ENCODE results near the gene MYBPH.

The MYBPH gene

DNA sequence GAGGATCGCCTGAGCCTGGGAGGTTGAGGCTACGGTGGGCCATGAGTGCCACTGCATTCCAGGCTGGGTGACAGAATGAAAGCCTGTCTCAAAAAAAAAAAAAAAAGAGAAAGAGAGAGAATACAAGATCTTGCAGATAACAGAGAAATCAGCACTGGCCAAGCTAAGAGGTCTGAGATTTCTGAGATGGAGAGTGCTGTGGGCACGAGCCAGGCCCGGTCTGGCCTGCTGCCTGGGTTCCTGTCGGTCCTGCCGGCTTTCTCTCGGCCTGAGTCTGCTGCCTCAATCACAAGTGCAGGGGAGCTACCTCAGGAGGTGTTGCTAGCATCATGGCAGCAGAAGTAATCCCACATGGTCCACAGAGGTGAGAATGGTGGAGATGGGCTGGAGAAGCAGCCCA, 29.1 kb downstream of the MYBPH start:
- DNase-seq = no peak

DNA sequence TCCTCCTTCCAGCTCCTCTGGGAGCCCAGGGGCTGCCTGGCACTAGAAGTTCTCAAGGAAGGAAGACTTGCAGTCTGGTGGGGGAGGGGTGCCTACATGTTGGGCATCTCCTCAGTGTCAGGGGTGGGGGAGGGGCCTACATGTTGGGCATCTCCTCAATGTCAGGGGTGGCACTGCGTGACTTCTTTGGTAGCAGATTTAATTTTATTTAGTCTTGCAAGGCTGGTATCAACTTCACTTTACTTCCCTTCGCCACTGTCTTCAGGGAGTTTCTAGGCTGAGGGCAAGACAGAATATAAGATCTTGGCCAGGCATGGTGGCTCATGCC, 29.6 kb downstream of the MYBPH start:
- DNase-seq = no peak

DNA sequence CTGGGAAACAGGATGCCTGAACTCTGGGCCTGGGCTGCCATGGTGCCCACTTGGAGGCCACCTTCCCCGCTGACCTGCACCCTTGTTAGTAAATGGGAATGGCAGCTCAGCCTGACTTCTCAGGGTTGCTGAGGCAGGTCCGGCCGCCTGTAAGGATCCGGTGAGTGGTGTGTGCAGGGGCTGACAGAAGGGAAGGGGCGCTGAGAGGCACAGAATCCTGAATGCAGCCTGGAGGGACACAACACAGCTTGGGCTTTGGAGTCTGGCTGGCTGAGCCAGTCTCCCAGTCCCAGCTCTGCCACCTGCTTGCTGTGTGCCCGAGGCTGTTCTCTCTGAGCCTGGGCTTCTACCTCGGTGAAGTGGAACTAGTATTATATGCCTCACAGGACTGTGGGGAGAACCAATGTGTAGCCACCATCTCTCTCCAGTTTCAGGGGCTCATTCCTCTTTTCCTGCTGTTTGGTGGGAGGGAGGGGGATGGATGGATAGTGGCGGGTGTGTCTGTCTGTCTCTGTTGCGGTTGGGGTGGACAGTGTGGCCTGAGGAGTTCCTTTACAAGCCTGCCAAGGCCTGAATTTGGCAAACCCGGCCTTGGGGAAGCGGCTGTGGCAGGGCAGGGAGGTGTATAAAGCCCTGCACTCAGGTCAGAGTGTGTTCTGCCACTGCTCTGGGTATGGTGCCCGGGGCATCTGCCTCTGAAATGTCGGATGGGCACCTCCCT, 30.1 kb downstream of the MYBPH start:
- DNase-seq = no peak

DNA sequence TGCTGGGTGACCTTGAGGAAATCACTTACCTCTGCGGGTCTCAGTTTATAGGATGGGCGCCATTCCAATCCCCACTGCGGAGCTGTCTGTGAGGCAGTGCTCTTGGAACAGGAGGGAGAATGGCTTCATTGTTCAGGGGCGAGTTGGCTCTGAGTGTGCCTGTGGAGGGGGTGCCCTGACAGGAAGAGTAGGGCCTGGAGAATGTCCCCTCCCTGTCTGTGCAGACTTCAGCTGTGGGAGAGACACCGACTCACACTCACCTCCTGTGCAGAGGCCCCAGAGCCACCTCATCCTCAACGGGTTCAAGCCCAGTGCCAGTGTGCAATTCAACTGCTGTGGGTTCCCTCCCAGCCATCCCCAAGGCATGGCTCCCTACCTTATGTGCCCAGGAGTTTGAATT, 31.0 kb downstream of the MYBPH start:
- DNase-seq = no peak

DNA sequence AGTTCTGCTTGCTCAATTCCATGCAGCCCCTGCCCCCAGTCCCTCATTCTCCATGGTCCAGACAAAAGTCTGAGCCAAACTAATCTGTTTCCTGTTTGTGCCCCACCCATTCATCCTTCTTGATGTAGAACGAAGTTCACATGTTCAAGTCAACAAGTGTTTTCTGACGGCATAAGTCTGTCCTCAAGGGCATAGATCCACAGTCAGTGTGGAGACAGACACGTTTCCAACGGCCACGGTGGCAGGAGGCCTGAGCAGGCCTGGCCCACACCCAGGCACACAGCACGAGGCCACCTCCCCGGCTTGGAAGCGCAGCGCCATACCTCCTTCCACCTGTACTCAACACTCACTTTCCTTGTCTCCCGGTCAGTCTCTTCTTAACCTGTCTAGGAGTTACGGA, 32.0 kb downstream of the MYBPH start:
- no peak for DNase-seq

DNA sequence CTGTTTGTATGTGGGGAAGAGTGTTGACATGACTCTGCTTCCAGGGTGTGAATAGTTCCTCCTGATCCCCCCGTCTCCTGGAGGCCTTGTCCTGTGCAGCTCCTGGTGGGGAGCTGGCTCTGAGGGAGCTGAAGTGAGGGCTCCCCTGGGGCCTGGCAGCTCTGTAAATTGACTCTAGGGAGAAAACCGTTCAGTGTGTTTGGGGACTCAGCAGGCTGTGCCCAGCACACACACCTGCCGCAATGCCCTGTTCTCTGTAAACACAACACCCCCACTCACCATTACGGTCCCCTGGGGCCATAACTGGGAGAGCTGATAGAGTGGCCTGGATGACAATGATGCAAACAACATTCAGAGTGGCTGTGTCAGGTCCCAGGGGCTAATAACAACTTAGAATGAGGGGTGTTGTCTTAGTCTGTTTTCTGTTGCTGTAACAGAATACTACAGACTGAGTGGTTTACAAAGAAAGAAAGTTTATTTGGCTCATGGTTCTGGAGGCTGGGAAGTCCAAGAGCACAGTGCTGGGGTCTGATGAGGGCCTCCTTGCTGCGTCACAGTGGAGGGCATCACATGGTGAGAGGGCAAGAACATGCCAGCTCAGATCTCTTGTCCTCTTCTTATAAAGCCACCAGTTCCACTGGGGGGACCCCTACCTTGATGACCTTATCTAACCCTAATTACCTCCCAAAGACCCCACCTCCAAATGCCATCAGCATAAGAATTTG, 32.8 kb downstream of the MYBPH start:
- no peak for DNase-seq

DNA sequence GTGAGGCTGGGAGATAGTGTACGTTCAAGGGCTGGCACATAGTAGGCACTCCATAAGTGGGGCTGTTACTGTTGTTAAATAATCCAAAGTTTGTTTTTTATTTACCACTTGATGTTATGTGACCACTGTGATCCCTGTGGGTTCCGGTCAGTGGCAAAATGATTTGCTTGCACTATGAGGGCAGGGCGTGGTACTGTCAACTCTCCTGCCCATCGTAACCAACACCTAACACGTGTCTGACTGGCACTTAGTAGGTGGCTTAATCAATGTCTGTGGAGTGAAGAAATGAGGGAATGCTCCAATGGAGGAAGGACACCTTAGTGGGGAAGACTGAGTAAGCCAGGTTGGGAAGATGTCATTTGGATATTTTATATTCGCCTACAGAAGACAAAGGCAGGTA, 33.5 kb downstream of the MYBPH start:
- DNase-seq = no peak

DNA sequence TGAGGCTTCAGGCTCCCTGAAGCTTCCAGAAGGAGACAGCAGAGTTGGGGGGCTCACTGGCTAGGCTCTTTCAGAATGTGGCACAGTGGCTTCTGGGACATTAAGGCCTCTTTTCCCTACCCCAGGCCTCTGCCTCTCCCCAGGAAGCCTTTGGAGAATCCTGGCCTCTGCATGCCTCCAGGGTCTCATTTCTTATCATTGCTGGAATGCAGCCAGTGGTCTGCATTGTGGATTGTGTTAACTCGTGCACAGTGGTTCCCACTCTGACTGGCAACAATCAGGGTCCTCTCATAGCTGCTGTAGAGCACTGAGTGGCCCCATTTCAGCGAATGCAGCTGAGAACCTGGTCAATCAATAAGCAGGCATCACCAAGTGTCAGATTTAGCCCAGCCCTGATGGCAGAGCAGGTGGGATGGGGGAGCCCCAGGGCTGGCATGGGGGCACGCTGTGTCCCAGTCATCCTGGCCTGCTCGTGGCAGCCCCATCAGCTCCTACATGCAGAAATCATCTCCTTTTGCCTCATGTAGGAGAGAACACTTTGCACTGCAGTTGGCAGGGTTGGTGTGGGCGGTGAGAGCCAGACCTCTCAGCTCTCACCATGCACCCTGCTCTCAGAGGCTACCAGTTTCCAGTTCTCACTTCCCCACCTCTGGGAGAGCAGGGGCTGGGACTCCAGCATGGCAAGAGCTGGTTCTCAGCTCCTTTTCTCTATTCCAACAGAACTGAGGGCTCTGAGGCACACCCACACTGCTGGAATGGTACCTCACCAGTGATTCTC, 34.7 kb downstream of the MYBPH start:
- DNase-seq = no peak

DNA sequence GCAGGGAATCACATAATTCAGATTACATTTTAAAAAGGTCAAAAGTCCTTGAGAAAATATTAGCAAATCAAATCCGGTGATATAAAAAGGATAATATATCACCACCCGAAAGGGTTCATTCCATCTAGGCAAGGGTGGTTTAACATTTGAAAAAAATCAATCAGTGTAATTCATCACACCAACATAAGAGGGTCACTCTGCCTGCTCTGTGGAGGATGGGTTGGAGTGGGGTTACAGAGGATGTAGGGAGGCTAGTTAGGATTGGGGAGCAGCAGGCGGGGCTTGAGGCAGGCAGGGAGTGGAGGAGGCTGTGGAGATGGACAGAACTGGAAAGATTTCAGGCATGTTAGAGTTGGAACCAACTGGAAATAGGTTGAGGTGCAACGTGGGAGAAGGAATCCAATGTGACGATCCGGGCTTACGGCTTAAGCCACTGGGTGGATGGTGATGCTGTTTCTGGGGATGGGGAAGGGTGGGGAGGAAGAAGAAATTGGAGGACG, 35.6 kb downstream of the MYBPH start:
- DNase-seq = no peak

DNA sequence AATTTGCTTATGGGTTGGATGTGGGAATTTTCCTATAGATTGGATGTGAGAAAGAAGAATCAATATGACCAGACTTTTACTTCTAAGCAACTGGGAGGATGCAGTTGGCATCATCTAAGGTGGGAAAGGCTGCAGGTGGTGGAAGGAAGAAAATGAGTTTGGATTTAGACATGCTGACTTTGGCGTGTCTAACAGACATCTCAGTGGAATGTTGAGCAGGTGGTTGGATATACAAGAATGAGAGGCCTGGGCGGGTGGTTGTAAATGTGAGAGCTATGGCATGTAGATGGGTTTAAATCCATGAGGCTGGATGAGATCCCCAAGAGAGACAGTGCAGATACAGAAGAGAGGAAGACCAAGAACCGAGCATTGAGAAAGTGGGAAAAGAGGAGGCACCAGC, 37.6 kb downstream of the MYBPH start:
- DNase-seq = no peak

DNA sequence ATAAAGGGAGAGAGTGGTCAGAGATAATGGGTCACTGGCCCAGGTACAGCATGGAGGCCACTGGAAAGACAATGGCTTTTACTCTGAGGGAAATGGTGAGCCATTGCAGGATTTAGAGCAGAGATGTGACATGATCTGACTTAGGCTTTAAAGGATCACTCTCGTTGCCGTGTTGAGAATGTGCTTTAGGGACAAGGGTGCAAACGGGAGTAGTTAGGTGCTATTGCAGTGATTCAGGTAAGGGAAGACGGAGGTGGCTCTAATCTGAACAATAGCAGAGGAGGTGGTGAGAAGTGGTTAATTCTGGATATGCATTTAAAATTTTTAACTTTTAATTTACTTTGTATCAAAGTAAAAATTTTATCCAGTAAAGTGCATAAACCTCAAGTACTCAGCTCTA, 38.3 kb downstream of the MYBPH start:
- DNase-seq = no peak

DNA sequence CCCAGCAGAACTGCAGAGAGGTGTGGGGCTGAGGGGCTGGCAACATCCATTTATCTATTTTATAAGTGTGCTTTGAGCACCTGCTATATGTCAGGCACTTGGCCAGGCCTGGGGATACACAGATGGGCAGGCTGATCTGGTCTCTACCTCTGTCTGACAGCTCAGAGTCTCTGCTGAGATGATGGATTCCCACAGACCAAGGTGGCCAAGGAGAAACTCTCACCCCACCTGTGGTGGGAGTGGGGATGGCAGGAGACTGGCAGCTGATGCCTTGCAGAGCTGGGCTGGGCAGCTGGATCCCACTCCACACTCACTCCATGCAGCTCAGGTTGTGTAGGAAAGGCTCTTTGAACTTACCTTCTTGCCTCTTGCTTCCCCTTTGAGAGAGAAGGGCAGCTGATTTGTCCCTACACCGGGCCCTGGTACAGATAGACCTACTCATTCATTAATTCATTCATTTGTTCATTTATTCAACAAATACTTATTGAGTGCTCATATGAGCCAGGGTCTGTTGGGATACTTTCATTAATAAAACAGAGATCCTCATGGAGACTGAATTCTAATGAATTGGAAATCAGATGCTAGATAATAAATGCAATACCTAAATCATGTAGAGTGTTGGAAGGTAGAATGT, 39.1 kb downstream of the MYBPH start:
- DNase-seq = no peak

DNA sequence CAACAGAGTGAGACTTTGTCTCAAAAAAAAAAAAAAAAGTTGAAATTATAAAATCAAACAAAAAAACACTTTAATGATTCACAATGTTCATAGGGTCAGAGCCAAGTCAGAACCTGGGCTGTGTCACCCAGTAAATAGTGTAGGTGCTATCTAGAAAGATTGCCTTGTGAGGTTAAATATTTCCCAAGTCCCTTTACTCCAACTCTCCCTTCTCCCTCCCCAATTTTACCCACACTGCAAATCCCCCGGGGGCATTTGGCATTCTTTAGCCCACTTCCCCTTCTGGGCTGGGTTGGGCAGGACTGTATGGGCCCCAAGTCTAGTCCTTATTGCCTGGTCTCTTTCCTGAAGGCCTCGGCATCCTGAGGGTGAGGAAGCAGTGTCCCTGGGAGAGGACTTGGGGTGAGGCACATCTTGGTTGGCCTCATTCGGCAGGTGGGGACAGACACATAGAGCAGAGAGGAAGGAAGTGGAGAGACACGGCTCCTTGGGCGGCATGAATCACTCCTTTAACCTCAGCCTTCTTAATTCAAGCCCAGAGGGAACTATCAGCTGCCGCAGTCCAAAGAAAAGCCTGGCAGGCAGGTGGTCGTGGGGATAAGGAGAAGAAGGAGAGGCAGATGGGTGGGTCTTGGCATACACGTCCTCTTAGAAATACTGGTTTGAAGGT, 39.9 kb downstream of the MYBPH start:
- no peak for DNase-seq

DNA sequence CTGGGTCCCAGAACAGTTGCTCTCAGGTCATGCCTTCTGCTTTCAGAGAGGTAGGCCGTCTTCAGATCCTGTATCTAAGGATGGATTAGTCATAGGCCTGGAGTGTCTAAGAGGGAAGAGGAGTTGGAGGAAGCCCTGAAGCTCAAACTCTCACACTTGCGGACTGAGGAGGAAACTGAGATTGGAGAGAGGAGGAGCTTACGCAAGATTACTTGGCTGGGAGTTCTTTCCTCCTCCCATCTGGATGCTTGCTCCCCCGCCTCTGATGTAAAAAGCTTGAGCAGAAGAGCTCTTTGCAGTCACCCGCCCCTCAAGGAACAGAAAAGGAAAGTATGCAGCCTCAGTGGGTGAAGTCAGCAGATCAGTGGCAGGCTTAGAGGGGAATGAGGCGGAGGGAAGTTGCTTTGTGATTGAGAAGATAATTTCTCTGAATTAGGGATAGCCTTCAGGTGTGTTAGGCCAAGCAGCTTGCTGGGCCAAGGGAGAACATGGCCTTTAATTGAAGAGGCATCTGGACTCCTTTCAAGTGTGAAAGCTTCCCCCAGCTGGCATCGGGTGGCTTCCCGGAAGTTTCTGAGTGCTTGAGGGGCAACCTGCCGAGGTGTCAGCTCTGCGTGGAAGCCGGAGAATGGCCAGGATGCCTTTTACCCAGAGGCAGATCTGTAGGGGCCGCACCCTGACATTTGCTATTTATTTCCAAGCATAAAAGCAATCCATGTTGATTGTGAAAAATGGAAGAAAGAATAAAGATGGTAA, 41.5 kb downstream of the MYBPH start:
- DNase-seq = no peak

DNA sequence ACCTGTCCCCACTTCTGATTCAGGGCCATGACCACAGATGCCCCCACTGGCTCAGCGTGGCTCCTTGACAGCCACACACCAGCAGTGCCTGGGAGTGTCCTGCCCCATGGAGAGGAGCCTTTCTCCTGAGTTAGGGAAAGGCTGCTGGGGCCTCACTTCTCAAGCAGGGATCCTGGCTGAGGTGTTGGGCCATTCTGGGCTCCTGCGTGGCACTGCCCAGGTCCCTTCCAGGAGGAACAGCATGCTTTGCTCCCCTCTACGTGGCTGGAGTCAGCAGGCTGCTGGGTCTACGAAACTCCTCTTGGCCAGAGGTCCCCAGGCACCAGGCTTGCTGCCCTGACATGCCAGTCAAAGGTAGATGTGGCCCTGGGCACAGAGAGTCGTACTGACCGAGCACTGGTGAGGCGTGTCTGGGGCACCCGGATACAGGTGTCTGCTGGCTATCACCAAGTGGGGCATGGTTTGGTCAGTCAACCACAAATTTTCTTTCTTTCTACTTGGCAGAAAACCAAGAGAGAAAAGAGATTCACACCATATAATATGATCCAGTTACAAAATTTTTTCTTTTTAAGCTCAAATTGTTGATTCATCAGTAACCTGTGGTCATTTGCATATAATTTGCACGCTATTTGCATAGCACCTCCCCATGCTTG, 44.0 kb downstream of the MYBPH start:
- no peak for DNase-seq

DNA sequence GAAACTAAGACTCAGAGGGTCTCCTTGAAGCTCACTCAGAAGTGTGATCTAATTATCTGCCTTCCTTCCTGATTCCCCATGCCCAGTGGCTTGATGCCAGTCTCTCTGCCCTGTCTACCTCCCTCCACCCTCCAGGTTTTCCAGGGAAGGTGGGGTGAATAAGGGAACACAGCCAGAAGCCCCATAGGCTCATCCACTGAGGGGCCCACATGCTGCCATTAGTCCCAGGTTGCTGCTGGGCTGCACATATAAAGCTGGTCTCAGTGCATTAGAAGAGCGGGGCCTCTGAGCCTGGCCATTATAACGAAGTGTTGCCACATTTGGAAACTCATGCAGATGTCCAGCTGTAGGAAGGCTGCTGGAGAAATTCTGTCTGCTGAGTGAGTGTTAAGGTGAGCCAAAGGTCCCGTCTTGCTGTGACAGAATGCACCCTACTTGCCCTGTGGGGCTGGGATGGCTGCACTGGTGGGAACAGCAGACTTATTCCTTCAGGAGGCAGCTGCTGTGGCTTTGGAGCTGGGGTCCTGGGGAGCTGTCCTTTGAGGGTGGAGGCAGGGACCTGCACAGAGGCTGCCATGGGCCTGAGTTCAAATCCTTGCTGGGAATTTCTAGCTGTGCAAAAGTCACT, 45.2 kb downstream of the MYBPH start:
- no peak for DNase-seq

DNA sequence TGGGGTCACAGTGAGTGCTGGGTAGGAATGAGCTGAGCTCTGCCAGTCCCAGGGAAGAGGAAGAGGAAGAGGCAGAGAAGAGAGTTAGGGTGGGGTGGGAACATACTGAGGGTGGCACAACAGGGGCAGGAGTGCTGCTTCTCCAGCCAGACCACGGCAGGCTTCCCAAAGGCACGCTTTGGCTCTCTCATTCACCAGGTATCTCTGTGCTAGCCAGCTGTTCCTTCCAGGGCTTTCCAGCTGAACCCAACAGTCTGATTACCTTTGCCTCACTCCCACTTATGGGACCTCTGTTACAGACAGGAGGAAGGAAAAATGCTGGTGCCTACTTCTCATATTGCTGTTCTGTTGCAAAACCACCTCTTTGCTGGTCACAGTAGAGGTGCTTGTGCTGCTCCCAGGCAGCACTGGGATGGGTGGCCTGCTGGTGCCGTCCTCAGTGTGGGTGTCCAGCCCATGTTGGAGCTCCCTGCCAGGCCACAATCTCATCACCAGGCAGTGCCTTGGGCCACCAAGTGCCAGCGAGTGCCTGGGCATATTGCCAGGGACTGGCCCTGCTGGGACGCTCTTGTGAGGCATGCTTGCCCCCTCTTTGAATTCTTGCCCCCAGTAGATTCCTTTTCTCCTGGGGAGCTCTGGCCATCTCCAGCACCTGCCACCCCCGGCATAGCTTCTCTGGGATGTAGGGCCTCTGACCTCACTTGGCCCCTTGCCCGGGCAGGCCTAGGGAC, 46.0 kb downstream of the MYBPH start:
- no peak for DNase-seq

DNA sequence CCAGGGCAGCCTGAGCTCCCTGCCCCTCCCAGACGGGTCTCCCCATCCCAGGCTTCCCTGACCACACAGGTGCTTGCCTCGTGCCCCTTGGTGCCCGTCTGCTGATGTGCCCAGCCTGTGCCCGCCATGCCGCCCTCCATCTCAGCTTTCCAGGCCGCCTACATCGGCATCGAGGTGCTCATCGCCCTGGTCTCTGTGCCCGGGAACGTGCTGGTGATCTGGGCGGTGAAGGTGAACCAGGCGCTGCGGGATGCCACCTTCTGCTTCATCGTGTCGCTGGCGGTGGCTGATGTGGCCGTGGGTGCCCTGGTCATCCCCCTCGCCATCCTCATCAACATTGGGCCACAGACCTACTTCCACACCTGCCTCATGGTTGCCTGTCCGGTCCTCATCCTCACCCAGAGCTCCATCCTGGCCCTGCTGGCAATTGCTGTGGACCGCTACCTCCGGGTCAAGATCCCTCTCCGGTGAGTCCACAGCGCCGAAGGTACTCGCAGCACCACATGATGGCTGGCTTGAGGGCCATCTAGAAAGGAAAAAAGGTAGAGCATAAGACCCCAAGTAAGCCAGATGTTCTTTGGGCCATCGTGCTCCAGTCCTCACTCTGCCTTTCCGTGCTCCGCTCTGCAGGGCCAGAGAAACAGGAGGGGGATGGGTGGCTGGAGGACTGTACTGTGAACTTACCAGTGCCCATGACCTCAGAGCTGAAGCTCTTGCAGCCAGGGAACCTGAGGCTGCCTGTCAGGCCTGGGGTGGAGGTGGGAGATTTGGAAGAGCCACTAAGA, 46.7 kb downstream of the MYBPH start:
- DNase-seq = no peak

DNA sequence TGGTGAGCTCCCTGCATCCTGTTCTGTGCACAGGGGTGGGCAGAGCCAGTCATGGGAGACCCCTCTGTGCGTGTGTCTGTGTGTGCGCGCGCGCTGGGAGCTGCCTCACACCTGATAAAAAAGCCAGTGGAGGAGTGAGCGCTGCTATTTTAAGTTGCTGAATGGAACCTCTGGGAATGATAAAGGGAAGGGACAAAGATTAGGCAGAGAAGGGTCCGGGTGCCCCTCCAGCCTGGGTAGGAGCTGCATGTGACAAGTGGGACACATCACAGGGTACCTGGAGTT, 47.3 kb downstream of the MYBPH start:
- no peak for DNase-seq
